Neural progenitor cell (in vitro differentiated cells): ENCODE measurements around the gene EFCAB6. TPM values are rescaled to one million over a fixed set of nuclear protein-coding genes. Genes with fewer than 3 reads are reported as not detected.

Experiments
- DNase-seq: peaks from one replicate; pipeline ENCODE4 v3.0.0-alpha.2; 2016; ENCODE audit warnings: low spot score
- H2AFZ ChIP-seq: fragments of 200-600 bp; sonication (generic); replicated peaks from 2 replicates; pipeline ENCODE4 v1.6.1; 2016; ENCODE audit warnings: antibody characterized with exemption
- H3F3A ChIP-seq: fragments of 200-600 bp; sonication (generic); 2 replicates; pipeline ENCODE4 v1.6.1; 2016; ENCODE audit warnings: antibody characterized with exemption, low read depth
- H3K27ac ChIP-seq: fragments of 200-600 bp; sonication (generic); 2 replicates; pipeline ENCODE4 v1.5.1; 2016; ENCODE audit warnings: mild to moderate bottlenecking
- H3K27me3 ChIP-seq: fragments of 200-600 bp; sonication (generic); 2 replicates; pipeline ENCODE4 v1.6.1; 2016; ENCODE audit warnings: mild to moderate bottlenecking, moderate library complexity
- H3K36me3 ChIP-seq: fragments of 200-600 bp; sonication (generic); 2 replicates; pipeline ENCODE4 v1.5.1; 2016
- H3K4me1 ChIP-seq: fragments of 200-600 bp; sonication (generic); 2 replicates; pipeline ENCODE4 v1.6.1; 2016; ENCODE audit warnings: mixed run types
- H3K4me2 ChIP-seq: fragments of 200-600 bp; sonication (generic); 2 replicates; pipeline ENCODE4 v1.6.1; 2016
- H3K4me3 ChIP-seq: fragments of 200-600 bp; sonication (generic); 2 replicates; pipeline ENCODE4 v1.5.1; 2016
- H3K79me2 ChIP-seq: fragments of 200-600 bp; sonication (generic); 2 replicates; pipeline ENCODE4 v1.6.1; 2016; ENCODE audit warnings: low read depth
- H3K9ac ChIP-seq: fragments of 200-600 bp; sonication (generic); 2 replicates; pipeline ENCODE4 v1.6.1; 2016
- H3K9me3 ChIP-seq: fragments of 200-600 bp; sonication (generic); 2 replicates; pipeline ENCODE4 v1.5.1; 2016; ENCODE audit warnings: low read depth
- H4K20me1 ChIP-seq: fragments of 200-600 bp; sonication (generic); 2 replicates; pipeline ENCODE4 v1.6.1; 2016; ENCODE audit warnings: low read depth
- H3K27ac Mint-ChIP-seq: 3 replicates; pipeline ENCODE4 v1.8.0; 2021; ENCODE audit warnings: mixed read lengths
- H3K27me3 Mint-ChIP-seq: 2 replicates; pipeline ENCODE4 v1.8.0; 2022; ENCODE audit warnings: low read depth, mild to moderate bottlenecking, inconsistent platforms, moderate library complexity, mixed read lengths; ENCODE audit not compliant: insufficient read depth
- H3K36me3 Mint-ChIP-seq: 3 replicates; pipeline ENCODE4 v1.8.0; 2021; ENCODE audit warnings: mixed read lengths
- H3K4me1 Mint-ChIP-seq: 3 replicates; pipeline ENCODE4 v1.8.0; 2021; ENCODE audit warnings: mixed read lengths
- H3K4me3 Mint-ChIP-seq: 3 replicates; pipeline ENCODE4 v1.8.0; 2021; ENCODE audit warnings: mild to moderate bottlenecking, moderate library complexity, mixed read lengths
- H3K9me3 Mint-ChIP-seq: 3 replicates; pipeline ENCODE4 v1.8.0; 2020; ENCODE audit warnings: mixed read lengths
- CTCF ChIP-seq: fragments of 200-600 bp; sonication (generic); IDR thresholded peaks from 2 replicates; pipeline ENCODE4 v1.5.1; 2017; ENCODE audit warnings: antibody characterized with exemption, mild to moderate bottlenecking
- EZH2 ChIP-seq: fragments of 200-600 bp; sonication (generic); IDR thresholded peaks from 2 replicates; pipeline ENCODE4 v1.6.1; 2017; ENCODE audit warnings: antibody characterized with exemption, mild to moderate bottlenecking, moderate library complexity
- EZH2phosphoT487 ChIP-seq: fragments of 200-600 bp; sonication (generic); IDR thresholded peaks from 2 replicates; pipeline ENCODE4 v1.6.1; 2017; ENCODE audit warnings: antibody characterized with exemption
- total RNA-seq: library from RNA; depleted of rRNA; stranded (reverse); fragments of >200 nt; gene quantifications from 2 replicates; pipeline ENCODE4 v1.2.3, GENCODE V29; 2015; ENCODE audit warnings: low replicate concordance

Gene EFCAB6
- total RNA-seq, 1 donor from 2014 or later, result 4.9 TPM

- Mint-ChIP-seq H3K4me3 (no peak overlapping the region), H3K27ac (no peak overlapping the region), H3K4me1 (peaks cover 28% of the 10 kb centered on the region), H3K36me3 (no peaks in the 10 kb centered on the region), H3K9me3 (no peaks in the 10 kb centered on the region), H3K27me3 (peaks cover 6% of the 10 kb centered on the region)
- TF ChIP-seq CTCF (no peak), EZH2 (no peak), EZH2phosphoT487 (no peak)
- peaks cover 4% of the 10 kb centered on the region for H3F3A ChIP-seq
- H3K36me3 ChIP-seq, result no peaks in the 10 kb centered on the region
- H3K9ac ChIP-seq, result no peak overlapping the region
- no peaks in the 10 kb centered on the region for H3K79me2 ChIP-seq
- H3K27me3 ChIP-seq, result no peaks in the 10 kb centered on the region
- no peak overlapping the region for H3K4me3 ChIP-seq
- peak; percentile 40 for DNase-seq
- H3K4me1 ChIP-seq, result peaks cover 12% of the 10 kb centered on the region
- no peak overlapping the region for H3K27ac ChIP-seq
- H2AFZ ChIP-seq, result no peak overlapping the region
- peaks cover 9% of the 10 kb centered on the region for H4K20me1 ChIP-seq
- no peaks in the 10 kb centered on the region for H3K9me3 ChIP-seq
- H3K4me2 ChIP-seq, result peak overlapping the region; percentile 57
These were observed 11.3 kb upstream of the EFCAB6 start for GRCh38 chr22:43823353-43823908.

- Histone ChIP-seq H3K4me2 (no peak overlapping the region), H3K4me3 (no peak overlapping the region), H3K27me3 (no peaks in the 10 kb centered on the region), H3K9ac (no peak overlapping the region), H3K36me3 (no peaks in the 10 kb centered on the region), H3K9me3 (no peaks in the 10 kb centered on the region), H3K27ac (no peak overlapping the region), H4K20me1 (peaks cover 9% of the 10 kb centered on the region), H2AFZ (no peak overlapping the region), H3F3A (peaks cover 7% of the 10 kb centered on the region), H3K79me2 (no peaks in the 10 kb centered on the region), H3K4me1 (peaks cover 12% of the 10 kb centered on the region)
- no peaks in the 10 kb centered on the region for H3K9me3 Mint-ChIP-seq
- no peak overlapping the region for H3K4me3 Mint-ChIP-seq
- no peaks in the 10 kb centered on the region for H3K36me3 Mint-ChIP-seq
- no peak for DNase-seq
- TF ChIP-seq EZH2, result no peak
- TF ChIP-seq EZH2phosphoT487, result no peak
- no peak for TF ChIP-seq CTCF
- peaks cover 6% of the 10 kb centered on the region for H3K27me3 Mint-ChIP-seq
- no peak overlapping the region for H3K27ac Mint-ChIP-seq
- H3K4me1 Mint-ChIP-seq, result peaks cover 20% of the 10 kb centered on the region
These were observed 9.7 kb upstream of the EFCAB6 start for GRCh38 chr22:43821606-43822425.

GRCh38 chr22:43820651-43821305 is 8.7 kb upstream of the EFCAB6 start:
- H3K27ac ChIP-seq, result no peak overlapping the region
- TF ChIP-seq EZH2phosphoT487 (no peak), CTCF (no peak), EZH2 (no peak)

More at GRCh38 chr22:43820651-43821305, 8.7 kb upstream of the EFCAB6 start:
- H3K9me3 ChIP-seq, result no peaks in the 10 kb centered on the region
- peaks cover 6% of the 10 kb centered on the region for H3K27me3 Mint-ChIP-seq
- peaks cover 14% of the 10 kb centered on the region for H3K4me1 Mint-ChIP-seq
- H3K4me3 ChIP-seq, result no peak overlapping the region
- no peak overlapping the region for H3K9ac ChIP-seq
- H3K9me3 Mint-ChIP-seq, result no peaks in the 10 kb centered on the region
- H3K4me3 Mint-ChIP-seq, result no peak overlapping the region
- no peaks in the 10 kb centered on the region for H3K36me3 Mint-ChIP-seq
- peaks cover 7% of the 10 kb centered on the region for H3F3A ChIP-seq
- H3K79me2 ChIP-seq, result no peaks in the 10 kb centered on the region
- no peaks in the 10 kb centered on the region for H3K27me3 ChIP-seq
- H3K36me3 ChIP-seq, result no peaks in the 10 kb centered on the region
- no peak overlapping the region for H3K27ac Mint-ChIP-seq
- no peak for DNase-seq
- peaks cover 12% of the 10 kb centered on the region for H3K4me1 ChIP-seq
- H3K4me2 ChIP-seq, result no peak overlapping the region
- no peak overlapping the region for H2AFZ ChIP-seq
- peaks cover 9% of the 10 kb centered on the region for H4K20me1 ChIP-seq
